Mesenchymal stem cell (in vitro differentiated cells and primary cell): ENCODE measurements around the gene MAPK1. TPM values are rescaled to one million over a fixed set of nuclear protein-coding genes. Genes with fewer than 3 reads are reported as not detected.
A peak's percentile ranks its signal among the peaks of the same experiment; 100 is the strongest.

ENCODE experiments used
- DNase-seq: peaks from one replicate; pipeline ENCODE4 v3.0.0-alpha.2; 2013
- H2AFZ ChIP-seq: one replicate; pipeline ENCODE4 v1.6.1; 2013; ENCODE audit warnings: low read depth, mild to moderate bottlenecking, control low read depth, inconsistent platforms, low read length, moderate library complexity
- H2AK5ac ChIP-seq: 2 replicates; pipeline ENCODE4 v1.6.1; 2013; ENCODE audit warnings: low read length, moderate library complexity, mild to moderate bottlenecking, inconsistent platforms; ENCODE audit not compliant: severe bottlenecking
- H2BK120ac ChIP-seq: one replicate; pipeline ENCODE4 v1.6.1; 2013; ENCODE audit warnings: low read depth, mild to moderate bottlenecking, inconsistent platforms, low read length, moderate library complexity
- H2BK12ac ChIP-seq, 2 experiments: one replicate each; pipeline ENCODE4 v1.6.1; 2013; ENCODE audit warnings: inconsistent platforms in 2 of 2, low read length in 2 of 2, mild to moderate bottlenecking in 2 of 2, moderate library complexity in 2 of 2, control low read depth in 1 of 2
- H2BK15ac ChIP-seq: one replicate; pipeline ENCODE4 v1.6.1; 2013; ENCODE audit warnings: mild to moderate bottlenecking, low read depth, inconsistent platforms; ENCODE audit not compliant: poor library complexity, severe bottlenecking
- H2BK5ac ChIP-seq: 2 replicates; pipeline ENCODE4 v1.6.1; 2013; ENCODE audit warnings: low read depth, mild to moderate bottlenecking, low read length, control low read depth, inconsistent platforms; ENCODE audit not compliant: poor library complexity, severe bottlenecking
- H3K14ac ChIP-seq, 2 experiments: one replicate each; pipeline ENCODE4 v1.6.1; 2013; ENCODE audit warnings: inconsistent platforms in 2 of 2, low read length in 2 of 2, control low read depth in 1 of 2, mild to moderate bottlenecking in 1 of 2, moderate library complexity in 1 of 2
- H3K18ac ChIP-seq, 2 experiments: one replicate each; pipeline ENCODE4 v1.6.1; 2013; ENCODE audit warnings: inconsistent platforms in 2 of 2, low read length in 2 of 2, control low read depth in 1 of 2, low read depth in 1 of 2, mild to moderate bottlenecking in 1 of 2
- H3K23ac ChIP-seq, 2 experiments: one replicate each; pipeline ENCODE4 v1.6.1; 2013; ENCODE audit warnings: inconsistent platforms in 2 of 2, low read length in 2 of 2, mild to moderate bottlenecking in 2 of 2, moderate library complexity in 2 of 2, control low read depth in 1 of 2
- H3K27ac ChIP-seq: 2 replicates; pipeline ENCODE4 v1.5.1; 2013; ENCODE audit warnings: mild to moderate bottlenecking, moderate library complexity, low read length, control low read depth, inconsistent platforms; ENCODE audit not compliant: poor library complexity, severe bottlenecking
- H3K27me3 ChIP-seq, 2 experiments: 2 replicates each; pipeline versions ENCODE4 v1.6.1 to v1.7.0; 2013; ENCODE audit warnings: low read length in 2 of 2, mild to moderate bottlenecking in 2 of 2, moderate library complexity in 2 of 2, control low read depth in 1 of 2, inconsistent platforms in 1 of 2; ENCODE audit not compliant: control insufficient read depth in 1 of 2, insufficient read depth in 1 of 2
- H3K36me3 ChIP-seq, 2 experiments: 2 replicates each; pipeline versions ENCODE4 v1.6.1 to v1.7.0; 2013; ENCODE audit warnings: low read length in 2 of 2, control low read depth in 1 of 2, inconsistent platforms in 1 of 2, low read depth in 1 of 2, mild to moderate bottlenecking in 1 of 2; ENCODE audit not compliant: insufficient read depth in 2 of 2, control insufficient read depth in 1 of 2
- H3K4ac ChIP-seq, 2 experiments: one replicate each; pipeline ENCODE4 v1.6.1; 2013; ENCODE audit warnings: inconsistent platforms in 2 of 2, low read length in 2 of 2, mild to moderate bottlenecking in 2 of 2, moderate library complexity in 2 of 2, control low read depth in 1 of 2, low read depth in 1 of 2
- H3K4me1 ChIP-seq: 2 replicates; pipeline ENCODE4 v1.6.1; 2013; ENCODE audit warnings: low read depth, low read length, control low read depth; ENCODE audit not compliant: control insufficient read depth, insufficient read depth
- H3K4me2 ChIP-seq: 2 replicates; pipeline ENCODE4 v1.6.1; 2013; ENCODE audit warnings: low read length, mild to moderate bottlenecking, inconsistent platforms; ENCODE audit not compliant: poor library complexity, severe bottlenecking
- H3K4me3 ChIP-seq, 2 experiments: 2 replicates each; pipeline versions ENCODE4 v1.5.1 to v1.7.0; 2013; ENCODE audit warnings: low read length in 2 of 2, mild to moderate bottlenecking in 2 of 2, control low read depth in 1 of 2, low read depth in 1 of 2; ENCODE audit not compliant: insufficient read depth in 1 of 2
- H3K79me1 ChIP-seq: replicated peaks from 2 replicates; pipeline ENCODE4 v1.6.1; 2013; ENCODE audit warnings: mild to moderate bottlenecking, control low read depth, low read length, inconsistent platforms; ENCODE audit not compliant: poor library complexity, severe bottlenecking
- H3K9ac ChIP-seq: 2 replicates; pipeline ENCODE4 v1.7.0; 2013; ENCODE audit warnings: mild to moderate bottlenecking, low read length, moderate library complexity
- H3K9me3 ChIP-seq: 2 replicates; pipeline ENCODE4 v1.7.0; 2013; ENCODE audit warnings: mild to moderate bottlenecking, low read length; ENCODE audit not compliant: control insufficient read depth
- H4K8ac ChIP-seq: one replicate; pipeline ENCODE4 v1.6.1; 2013; ENCODE audit warnings: inconsistent platforms, mild to moderate bottlenecking, low read length, moderate library complexity
- H4K91ac ChIP-seq: one replicate; pipeline ENCODE4 v1.6.1; 2013; ENCODE audit warnings: mild to moderate bottlenecking, low read length, inconsistent platforms
- WGBS: methylation state at CpG from one replicate; pipeline ENCODE4 v1.1.7; 2013; ENCODE audit warnings: mixed read lengths; 5-methylcytosine and 5-hydroxymethylcytosine counted together
- polyA plus RNA-seq, 2 experiments: library from polyadenylated mRNA; stranded (reverse); fragments of 200-250 nt; gene quantifications; one replicate each; pipeline ENCODE4 v1.2.3, GENCODE V29; 2013

Gene MAPK1
- polyA plus RNA-seq (2013, experiment 1 of 2) = 67.7 TPM
- polyA plus RNA-seq (2013, experiment 2 of 2) = 67.1 TPM

GRCh38 chr22:21867528-21868266 is at the start of gene MAPK1:
TSS of gene MAPK1 (minus strand) at chr22:21867645. CDS start at chr22:21867440, 205 bp downstream.
- Histone ChIP-seq H3K18ac (peak within 1 kb of the TSS; percentile 99), H3K27ac (peak within 1 kb of the TSS; percentile 34), H3K23ac (peak within 1 kb of the TSS; percentile 69 to 99), H2AFZ (peak within 1 kb of the TSS; percentile 89), H3K14ac (peak within 1 kb of the TSS in 1 of 2 experiments; percentile 99), H3K4me2 (peak within 1 kb of the TSS; percentile 82), H3K9ac (peak within 1 kb of the TSS; percentile 98), H2AK5ac (no peak within 1 kb of the TSS), H4K91ac (peak within 1 kb of the TSS; percentile 92), H3K79me1 (peaks cover 2% of the 10 kb centered on the region), H2BK120ac (peak within 1 kb of the TSS; percentile 95), H3K27me3 (no peaks in the 10 kb centered on the region), H2BK12ac (peak within 1 kb of the TSS in 1 of 2 experiments; percentile 78), H2BK15ac (peak within 1 kb of the TSS; percentile 86), H2BK5ac (peak within 1 kb of the TSS; percentile 46), H3K36me3 (no peaks in the 10 kb centered on the region), H3K4ac (peak within 1 kb of the TSS; percentile 9 to 100), H3K4me3 (peak within 1 kb of the TSS; percentile 98 to 99), H3K4me1 (peaks cover 1% of the 10 kb centered on the region), H4K8ac (peak within 1 kb of the TSS; percentile 86), H3K9me3 (no peaks in the 10 kb centered on the region)
- WGBS = 2% methylated on average over 62 of the region's 74 CpGs
- DNase-seq = peak; percentile 90

- H2AFZ ChIP-seq = no peak overlapping the region
- no peak overlapping the region for H3K14ac ChIP-seq
- no peak overlapping the region for H4K8ac ChIP-seq
- no peak overlapping the region for H3K23ac ChIP-seq
- H2AK5ac ChIP-seq = no peak overlapping the region
- H3K27me3 ChIP-seq = no peaks in the 10 kb centered on the region
- no peak overlapping the region for H2BK15ac ChIP-seq
- no peak overlapping the region for H3K4ac ChIP-seq
- no peaks in the 10 kb centered on the region for H3K79me1 ChIP-seq
- H2BK5ac ChIP-seq = no peak overlapping the region
- DNase-seq = no peak
- H3K36me3 ChIP-seq = peaks cover 22 to 23% of the 10 kb centered on the region in 2 experiments
- H2BK12ac ChIP-seq = no peak overlapping the region
- no peak overlapping the region for H3K9ac ChIP-seq
- WGBS = 89% methylated on average over 3 of the region's 4 CpGs
- H2BK120ac ChIP-seq = no peak overlapping the region
- H3K27ac ChIP-seq = no peak overlapping the region
- no peak overlapping the region for H3K18ac ChIP-seq
- no peak overlapping the region for H4K91ac ChIP-seq
- H3K4me3 ChIP-seq = no peak overlapping the region
- H3K4me1 ChIP-seq = peaks cover 10% of the 10 kb centered on the region
- no peaks in the 10 kb centered on the region for H3K9me3 ChIP-seq
- no peak overlapping the region for H3K4me2 ChIP-seq
Measured at GRCh38 chr22:21916309-21916918, 49.0 kb upstream of the MAPK1 start.

GRCh38 chr22:21915624-21916308 is 48.3 kb upstream of the MAPK1 start:
- WGBS = 86% methylated on average over 4 of the region's 4 CpGs
- no peak overlapping the region for H3K4me3 ChIP-seq
- no peaks in the 10 kb centered on the region for H3K79me1 ChIP-seq

More at GRCh38 chr22:21915624-21916308, 48.3 kb upstream of the MAPK1 start:
- H3K4me1 ChIP-seq = peaks cover 7% of the 10 kb centered on the region
- no peak overlapping the region for H4K91ac ChIP-seq
- no peak overlapping the region for H3K4ac ChIP-seq
- H4K8ac ChIP-seq = no peak overlapping the region
- H3K9me3 ChIP-seq = no peaks in the 10 kb centered on the region
- H3K36me3 ChIP-seq = peaks cover 16 to 18% of the 10 kb centered on the region in 2 experiments
- H3K14ac ChIP-seq = no peak overlapping the region
- no peak overlapping the region for H2AK5ac ChIP-seq
- H3K18ac ChIP-seq = no peak overlapping the region
- H3K27ac ChIP-seq = no peak overlapping the region
- H3K9ac ChIP-seq = no peak overlapping the region
- no peak overlapping the region for H2BK15ac ChIP-seq
- H2BK12ac ChIP-seq = peak overlapping the region in 1 of 2 experiments; percentile 32
- H2AFZ ChIP-seq = no peak overlapping the region
- H3K4me2 ChIP-seq = no peak overlapping the region
- no peak for DNase-seq
- no peak overlapping the region for H3K23ac ChIP-seq
- H2BK5ac ChIP-seq = no peak overlapping the region
- H2BK120ac ChIP-seq = no peak overlapping the region
- no peaks in the 10 kb centered on the region for H3K27me3 ChIP-seq
